GM12878 (cell line): Measurements from ENCODE around the gene HIRA. TPM values are rescaled to one million over a fixed set of nuclear protein-coding genes. Genes with fewer than 3 reads are reported as not detected.

Source experiments
- ATAC-seq: fragments of 200-7000 bp; cut with Tn5 transposase; 3 replicates; pipeline ENCODE4 v1.9.1; 2020; ENCODE audit warnings: mild to moderate bottlenecking, moderate library complexity
- BruUV-seq: library from RNA; stranded (reverse); fragments of 400-500 nt; replicated peaks from 2 replicates; lab custom pipeline; 2021; lab: Mats Ljungman, UMichigan
- CTCF ChIA-PET: fragments of 300-600 bp; sonication (Branson Sonifier 250); formaldehyde crosslinking; extraction: SDS; loops from one replicate; lab custom pipeline; 2021; ENCODE audit warnings: inconsistent platforms; lab: Yijun Ruan, JAX
- POLR2A ChIA-PET: fragments of 350-600 bp; formaldehyde crosslinking; extraction: SDS; loops from one replicate; lab custom pipeline; 2021; ENCODE audit warnings: inconsistent platforms; lab: Charles Lee
- RAD21 ChIA-PET: fragments of 300-600 bp; sonication (Branson Sonifier 250); formaldehyde crosslinking; loops from one replicate; lab custom pipeline; 2023; ENCODE audit warnings: antibody characterized with exemption; ENCODE audit not compliant: unreplicated experiment; lab: Charles Lee
- SMC1A ChIA-PET: fragments of 300-600 bp; sonication (Branson Sonifier 250); formaldehyde crosslinking; loops from one replicate; lab custom pipeline; 2023; ENCODE audit not compliant: unreplicated experiment, uncharacterized antibody; lab: Charles Lee
- DNase-seq: peaks from one replicate; pipeline ENCODE4 v3.0.0-alpha.2; 2011; ENCODE audit warnings: low read depth, low spot score
- FAIRE-seq: peaks from 3 replicates; lab custom pipeline; 2011; peaks lifted over from hg19 to GRCh38; lab: Jason Lieb, UNC
- H2AFZ ChIP-seq: 2 replicates; pipeline ENCODE4 v1.6.0; 2011; ENCODE audit warnings: low read depth, low read length, control low read depth; ENCODE audit not compliant: control insufficient read depth
- H3K27ac ChIP-seq: 2 replicates; pipeline ENCODE4 v1.5.1; 2011; ENCODE audit warnings: control low read depth; ENCODE audit not compliant: control insufficient read depth, insufficient read depth
- H3K27me3 ChIP-seq, 2 experiments: replicated peaks in 1 of 2; 2 replicates each; pipeline versions ENCODE4 v1.6.0 to v1.6.1; 2011; ENCODE audit warnings: low read length in 1 of 2; ENCODE audit not compliant: control insufficient read depth in 2 of 2, insufficient read depth in 2 of 2
- H3K36me3 ChIP-seq, 2 experiments: 2 replicates each; pipeline ENCODE4 v1.5.1; 2011; ENCODE audit warnings: low read length in 1 of 2; ENCODE audit not compliant: control insufficient read depth in 2 of 2, insufficient read depth in 2 of 2
- H3K4me1 ChIP-seq: 2 replicates; pipeline ENCODE4 v1.6.1; 2011; ENCODE audit warnings: mild to moderate bottlenecking, low read length, moderate library complexity, mixed read lengths; ENCODE audit not compliant: control insufficient read depth, insufficient read depth
- H3K4me2 ChIP-seq: 2 replicates; pipeline ENCODE4 v1.6.0; 2011; ENCODE audit warnings: control low read depth; ENCODE audit not compliant: control insufficient read depth, insufficient read depth
- H3K4me3 ChIP-seq: fragments of 200-600 bp; sonication (generic); 2 replicates; pipeline ENCODE4 v1.5.1; 2016
- H3K79me2 ChIP-seq: 2 replicates; pipeline ENCODE4 v1.6.0; 2011; ENCODE audit warnings: low read length; ENCODE audit not compliant: control insufficient read depth, insufficient read depth
- H3K9ac ChIP-seq: 2 replicates; pipeline ENCODE4 v1.8.0; 2011; ENCODE audit warnings: low read length, control low read depth, mixed read lengths; ENCODE audit not compliant: control insufficient read depth, insufficient read depth
- H3K9me3 ChIP-seq: replicated peaks from 3 replicates; pipeline ENCODE4 v1.5.1; 2011; ENCODE audit warnings: mild to moderate bottlenecking, low read length; ENCODE audit not compliant: control insufficient read depth, insufficient read depth
- H4K20me1 ChIP-seq: 2 replicates; pipeline ENCODE4 v1.6.0; 2011; ENCODE audit not compliant: control insufficient read depth, insufficient read depth
- CBX5 ChIP-seq: sonication (generic); IDR thresholded peaks from 2 replicates; pipeline ENCODE4 v1.6.1; 2016; ENCODE audit warnings: low read depth, moderate library complexity, mild to moderate bottlenecking, inconsistent platforms
- POLR2A ChIP-seq: IDR thresholded peaks from 2 replicates; pipeline ENCODE4 v1.6.1; 2011; ENCODE audit warnings: low read depth, mild to moderate bottlenecking, low read length
- ZNF384 ChIP-seq: IDR thresholded peaks from 2 replicates; pipeline ENCODE4 v1.6.1; 2012; ENCODE audit warnings: low read depth, mild to moderate bottlenecking, low read length, improper control_type of control experiment, borderline replicate concordance
- WGBS: methylation state at CpG from one replicate; pipeline ENCODE4 v1.1.6; 2016; ENCODE audit warnings: low lambda C conversion rate; ENCODE audit not compliant: insufficient replicate concordance, insufficient coverage; ENCODE audit errors: missing lambda C conversion rate; 5-methylcytosine and 5-hydroxymethylcytosine counted together
- in situ Hi-C: fragments of 300-500 bp; cut with MboI; formaldehyde crosslinking; loops from 9 replicates; pipeline ENCODE4 v1.14.3; 2018; ENCODE audit warnings: mixed read lengths
- intact Hi-C: fragments of 100-400 bp; cut with micrococcal nuclease; formaldehyde crosslinking; loops from one replicate; pipeline ENCODE4 v1.14.2; 2022; ENCODE audit not compliant: unreplicated experiment
- polyA plus RNA-seq, 11 experiments: library from polyadenylated mRNA; depleted of rRNA in 4 of 11; unstranded in 6 of 11; stranded (reverse) in 5 of 11; fragments of >200 nt; fragmentation: Nextera tagmentation in 4 of 11; fragmentation: Illumina TruSeq in 1 of 11; extraction: Ambion mirVana in 4 of 11; extraction: Trizol in 1 of 11; gene quantifications; 1 replicate in 1 of 11; 2 replicates in 10 of 11; pipeline versions ENCODE4 v1.2.1 to v1.2.3, GENCODE V29; 2011 to 2016; ENCODE audit warnings: inconsistent platforms in 2 of 11, missing spikeins in 2 of 11, low read depth in 1 of 11
- total RNA-seq, 4 experiments: library from RNA; depleted of rRNA in 3 of 4; stranded (reverse); fragments of >200 nt in 3 of 4; fragmentation: Illumina TruSeq in 1 of 4; extraction: Trizol in 1 of 4; gene quantifications; 2 replicates each; pipeline versions ENCODE4 v1.2.1 to v1.2.3, GENCODE V29; 2013 to 2021
- TF ChIP-seq, protein P1 (sequence below): fragments of 450-650 bp; IDR thresholded peaks from 2 replicates; pipeline ENCODE4 v1.6.1; 2018; ENCODE audit warnings: mild to moderate bottlenecking, low read depth, moderate library complexity; ENCODE audit not compliant: partially characterized antibody

Gene HIRA
- total and polyA plus RNA-seq, 10 of the 15 experiments (the other 5 are each of a cell fraction or from before 2014, with no cell fraction given): 0.34 to 32.7 (median 14.5) TPM

DNA sequence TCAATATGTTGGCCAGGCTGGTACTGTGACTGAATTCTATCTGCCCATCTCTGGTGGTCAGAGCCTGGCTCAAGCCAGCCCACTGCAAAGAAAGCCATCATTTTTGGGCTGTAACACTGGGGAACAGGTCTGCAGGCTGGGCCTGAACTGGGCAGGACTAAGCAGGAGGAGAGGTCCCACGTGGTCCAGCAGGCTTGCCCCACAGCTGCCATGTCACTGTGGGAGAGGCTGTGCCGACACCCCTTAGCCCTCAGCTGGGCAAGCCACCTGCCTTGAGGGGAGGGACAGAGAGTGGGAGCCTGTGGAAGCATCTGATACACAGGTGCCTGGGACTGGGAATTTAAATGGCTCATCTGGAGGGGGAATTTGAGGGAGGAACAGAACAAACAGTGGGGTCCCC is 73.3 kb downstream of the HIRA start:
- H3K27me3 ChIP-seq: no peaks in the 10 kb centered on the region
- H2AFZ ChIP-seq: no peak overlapping the region
- no peak overlapping the region for H3K9ac ChIP-seq
- ChIA-PET RAD21 (interaction anchor here (0.5 kb wide), 1 partner anchor 103 kb away, joined by 3 read pairs; no protein-coding TSS in a partner anchor), CTCF (no interaction called here), SMC1A (no interaction called here), POLR2A (no interaction called here)
- no peaks in the 10 kb centered on the region for H3K79me2 ChIP-seq
- in situ Hi-C loops: no loop called here
- no peak for DNase-seq
- ATAC-seq: no peak
- H4K20me1 ChIP-seq: no peaks in the 10 kb centered on the region; the same call in 1 of the 2 replicates
- 44% methylated on average over 2 of the region's 2 CpGs for WGBS
- TF ChIP-seq ZNF384 (no peak), POLR2A (no peak), CBX5 (no peak)
- TF ChIP-seq, protein P1, sequence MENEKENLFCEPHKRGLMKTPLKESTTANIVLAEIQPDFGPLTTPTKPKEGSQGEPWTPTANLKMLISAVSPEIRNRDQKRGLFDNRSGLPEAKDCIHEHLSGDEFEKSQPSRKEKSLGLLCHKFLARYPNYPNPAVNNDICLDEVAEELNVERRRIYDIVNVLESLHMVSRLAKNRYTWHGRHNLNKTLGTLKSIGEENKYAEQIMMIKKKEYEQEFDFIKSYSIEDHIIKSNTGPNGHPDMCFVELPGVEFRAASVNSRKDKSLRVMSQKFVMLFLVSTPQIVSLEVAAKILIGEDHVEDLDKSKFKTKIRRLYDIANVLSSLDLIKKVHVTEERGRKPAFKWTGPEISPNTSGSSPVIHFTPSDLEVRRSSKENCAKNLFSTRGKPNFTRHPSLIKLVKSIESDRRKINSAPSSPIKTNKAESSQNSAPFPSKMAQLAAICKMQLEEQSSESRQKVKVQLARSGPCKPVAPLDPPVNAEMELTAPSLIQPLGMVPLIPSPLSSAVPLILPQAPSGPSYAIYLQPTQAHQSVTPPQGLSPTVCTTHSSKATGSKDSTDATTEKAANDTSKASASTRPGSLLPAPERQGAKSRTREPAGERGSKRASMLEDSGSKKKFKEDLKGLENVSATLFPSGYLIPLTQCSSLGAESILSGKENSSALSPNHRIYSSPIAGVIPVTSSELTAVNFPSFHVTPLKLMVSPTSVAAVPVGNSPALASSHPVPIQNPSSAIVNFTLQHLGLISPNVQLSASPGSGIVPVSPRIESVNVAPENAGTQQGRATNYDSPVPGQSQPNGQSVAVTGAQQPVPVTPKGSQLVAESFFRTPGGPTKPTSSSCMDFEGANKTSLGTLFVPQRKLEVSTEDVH: no peak
- H3K4me2 ChIP-seq: no peak overlapping the region
- H3K4me3 ChIP-seq: no peak overlapping the region
- FAIRE-seq: no peak
- no TSS peak for BruUV-seq
- H3K36me3 ChIP-seq: peaks cover 38 to 51% of the 10 kb centered on the region in 2 experiments; a peak in 3 of 4 replicates
- no peak overlapping the region for H3K27ac ChIP-seq
- H3K9me3 ChIP-seq: no peaks in the 10 kb centered on the region
- H3K4me1 ChIP-seq: peaks cover 17% of the 10 kb centered on the region
- intact Hi-C loops: no loop called here
